HG02588 (cell line): ENCODE data around the gene GON7.
A peak's percentile ranks its signal among the peaks of the same experiment; 100 is the strongest.
"Not testable (repeated sequence)": the region's sequence is repeated elsewhere in the genome, so short reads cannot be mapped to it uniquely, and the experiment has no call there.

ENCODE experiments used
- ATAC-seq: cut with Tn5 transposase; IDR thresholded peaks from one replicate; pipeline ENCODE4 v1.9.1; 2021; ENCODE audit warnings: mild to moderate bottlenecking, moderate library complexity; ENCODE audit not compliant: unreplicated experiment

GON7 gene

GRCh38 chr14:93206793-93207467 lies at the start of gene GON7, which contains the start of gene UBR7:
TSS of gene GON7 (minus strand) at chr14:93207065. CDS start at chr14:93207037, 28 bp downstream.
TSS of gene UBR7 (plus strand) at chr14:93207256. CDS start at chr14:93207292, 36 bp downstream.
- peak; percentile 87 for ATAC-seq

GRCh38 chr14:93249128-93249831 lies 42.4 kb upstream of the GON7 start:
- ATAC-seq = no peak

GRCh38 chr14:93246534-93246933 lies 39.7 kb upstream of the GON7 start:
- ATAC-seq = no peak

- no peak for ATAC-seq
Observed at GRCh38 chr14:93245764-93246420, 39.0 kb upstream of the GON7 start.

GRCh38 chr14:93240678-93241000 lies 33.8 kb upstream of the GON7 start:
- no peak for ATAC-seq

- ATAC-seq = no peak
Observed at GRCh38 chr14:93239869-93240677, 33.2 kb upstream of the GON7 start.

GRCh38 chr14:93234798-93235197 lies 27.9 kb upstream of the GON7 start:
- no peak for ATAC-seq

- ATAC-seq = not testable (repeated sequence)
Observed at GRCh38 chr14:93233078-93233477, 26.2 kb upstream of the GON7 start.

- ATAC-seq = no peak
Observed at GRCh38 chr14:93232159-93232558, 25.3 kb upstream of the GON7 start.

GRCh38 chr14:93231129-93231979 lies 24.5 kb upstream of the GON7 start:
- no peak for ATAC-seq

- ATAC-seq = no peak
Observed at GRCh38 chr14:93230539-93230938, 23.7 kb upstream of the GON7 start.

GRCh38 chr14:93228550-93228949 lies 21.7 kb upstream of the GON7 start:
- ATAC-seq = no peak

- ATAC-seq = no peak
Observed at GRCh38 chr14:93223565-93223964, 16.7 kb upstream of the GON7 start.

GRCh38 chr14:93220509-93220908 lies 13.6 kb upstream of the GON7 start:
- ATAC-seq = no peak

- no peak for ATAC-seq
Observed at GRCh38 chr14:93219103-93219726, 12.3 kb upstream of the GON7 start.

GRCh38 chr14:93214598-93214997 lies 7.7 kb upstream of the GON7 start:
- ATAC-seq = no peak

- ATAC-seq = peak; percentile 65
Observed at GRCh38 chr14:93212432-93212831, 5.6 kb upstream of the GON7 start.

- peak; percentile 34 for ATAC-seq
Observed at GRCh38 chr14:93207468-93208308, 823 bp upstream of the GON7 start.

GRCh38 chr14:93201155-93201704 lies 5.6 kb downstream of the GON7 start:
- no peak for ATAC-seq
